ENCODE measurements around the gene DRC7.

The DRC7 gene

DNA sequence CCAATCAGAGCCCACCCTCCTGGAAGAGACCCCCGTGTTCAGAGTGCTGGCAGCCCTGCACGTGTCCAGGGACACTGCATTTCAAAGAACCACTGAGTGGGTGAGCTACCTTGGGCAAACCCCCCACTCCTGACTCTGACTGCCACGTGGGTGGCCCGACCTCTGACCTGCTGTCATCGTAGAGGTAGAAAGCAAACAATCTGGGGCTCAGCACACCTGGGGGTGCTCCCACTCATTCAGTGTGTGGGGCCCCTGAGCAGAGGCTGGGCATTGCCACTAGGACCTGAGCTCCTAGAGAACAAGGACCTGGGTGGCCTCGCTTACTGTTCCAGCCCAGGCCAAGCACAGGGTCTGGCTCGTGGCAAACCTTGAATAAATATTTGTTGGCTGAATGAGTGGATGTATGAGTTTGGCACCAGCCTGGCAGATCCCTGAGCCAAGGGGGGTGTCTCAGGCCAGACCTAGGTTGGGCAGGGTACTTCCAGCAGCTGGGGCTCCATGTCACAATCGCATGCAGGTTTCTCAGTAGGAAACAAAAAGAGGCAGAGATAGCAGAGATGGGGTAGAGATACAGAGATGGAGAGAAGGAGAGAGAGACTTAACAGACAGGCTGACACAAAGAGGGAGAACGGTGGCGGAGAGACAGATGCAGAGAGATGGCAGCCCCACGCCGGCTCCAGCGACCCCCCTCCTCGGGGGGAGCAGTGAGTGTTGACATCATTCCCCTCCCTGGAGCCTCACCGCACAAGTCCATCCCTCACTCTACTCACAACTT is 5.4 kb upstream of the DRC7 start:
- in situ Hi-C loops (cut with HindIII; ENCODE audit: low sequenced_read_pairs), result loop anchor here (5.0 kb wide), 2 partner anchors 42 to 112 kb away; no protein-coding TSS in a partner anchor

DNA sequence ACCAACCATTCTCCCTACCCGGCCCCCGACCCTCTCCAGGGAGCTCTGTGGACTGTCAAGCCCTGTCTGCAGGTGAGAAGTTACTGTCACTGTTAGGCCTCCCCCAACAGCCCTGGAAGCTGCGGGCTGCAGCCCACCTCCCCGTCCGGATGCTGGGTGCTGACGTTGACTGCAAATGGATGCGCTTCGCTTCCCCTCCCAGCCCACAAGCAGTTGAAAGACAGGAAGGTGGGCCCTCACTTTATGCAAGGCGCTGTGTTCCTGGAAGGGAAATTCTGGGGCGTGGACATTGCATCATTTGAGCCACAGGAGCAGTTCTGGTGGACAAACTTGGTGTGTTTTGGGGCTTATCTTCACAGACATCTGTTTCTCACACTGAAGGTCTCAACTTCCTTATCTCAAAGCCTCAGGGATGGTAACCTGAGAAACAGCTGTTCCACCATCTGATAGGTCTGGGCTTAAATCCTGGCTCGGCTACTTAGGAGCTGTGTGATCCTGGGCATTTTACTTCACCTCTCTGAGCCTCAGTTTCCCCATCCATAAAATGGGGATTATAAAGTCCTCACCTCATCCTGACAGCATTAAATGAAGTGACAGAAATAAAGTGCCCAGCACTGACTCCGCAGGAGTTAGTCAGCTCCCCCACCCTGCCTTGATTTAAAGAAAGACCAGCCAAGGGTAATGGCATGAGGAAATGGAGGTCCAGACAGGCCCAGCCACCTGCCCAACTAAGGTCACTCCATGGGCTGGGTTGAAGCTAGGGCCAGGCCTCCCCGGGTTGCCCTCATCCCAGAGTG is 4.6 kb upstream of the DRC7 start:
- in situ Hi-C loops (cut with HindIII; ENCODE audit: low sequenced_read_pairs), result loop anchor here (5.0 kb wide), 2 partner anchors 43 to 113 kb away; no protein-coding TSS in a partner anchor

GRCh38 chr16:57690782-57691471 is 3.7 kb upstream of the DRC7 start:
- in situ Hi-C loops (cut with HindIII; ENCODE audit: low sequenced_read_pairs), result no loop called here

DNA sequence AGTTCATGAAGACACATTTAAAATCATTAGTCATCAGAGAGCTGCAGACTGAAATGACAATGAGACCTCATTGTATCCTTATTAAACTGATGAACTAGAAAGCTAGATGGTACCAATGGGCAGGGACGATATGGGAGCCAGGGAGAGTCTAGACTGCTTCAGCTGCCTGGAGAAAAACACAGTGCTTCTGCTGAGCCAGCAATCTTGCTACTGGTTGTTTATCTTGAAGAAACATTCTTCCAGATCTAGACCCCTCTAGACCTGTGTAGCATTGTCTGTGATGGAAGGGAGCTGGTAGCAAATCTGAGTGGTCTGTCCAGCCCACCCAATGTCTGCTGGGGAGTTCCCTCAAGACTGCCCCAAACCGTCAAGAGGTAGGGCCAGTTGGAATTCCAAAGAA is 2.0 kb upstream of the DRC7 start:
- in situ Hi-C loops (cut with HindIII; ENCODE audit: low sequenced_read_pairs), result no loop called here

- in situ Hi-C loops (cut with HindIII; ENCODE audit: low sequenced_read_pairs), result no loop called here
Measured at GRCh38 chr16:57693550-57693949, 1.1 kb upstream of the DRC7 start.

DNA sequence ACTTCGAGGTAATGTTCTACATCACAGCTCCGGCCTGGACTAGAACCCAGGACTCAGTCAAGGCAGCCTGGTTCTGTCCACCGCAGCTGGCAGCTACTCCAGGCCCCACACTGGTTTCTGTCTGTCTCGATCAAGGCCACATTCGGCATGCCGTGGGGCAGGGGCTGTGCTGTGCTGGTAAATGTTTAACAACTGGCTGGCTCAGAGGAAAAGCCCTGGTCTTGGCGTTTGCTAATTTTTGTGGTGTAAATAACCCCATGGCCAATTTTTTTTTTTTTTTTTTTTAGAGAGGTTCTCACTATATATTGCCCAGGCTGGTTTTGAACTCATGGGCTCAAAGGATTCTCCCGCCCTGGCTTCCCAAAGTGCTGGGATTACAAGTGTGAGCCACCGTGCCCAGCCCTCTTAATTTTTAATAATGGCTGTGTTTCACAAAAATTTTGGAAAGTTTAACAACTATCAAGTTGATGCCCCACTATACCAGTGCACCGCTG is 328 bp upstream of the DRC7 start:
- in situ Hi-C loops (cut with HindIII; ENCODE audit: low sequenced_read_pairs), result no loop called here

- in situ Hi-C loops (cut with HindIII; ENCODE audit: low sequenced_read_pairs), result no loop called here
Measured at GRCh38 chr16:57695680-57696069, 1.1 kb downstream of the DRC7 start.

GRCh38 chr16:57696240-57696639 is 1.6 kb downstream of the DRC7 start:
- in situ Hi-C loops (cut with HindIII; ENCODE audit: low sequenced_read_pairs), result no loop called here

DNA sequence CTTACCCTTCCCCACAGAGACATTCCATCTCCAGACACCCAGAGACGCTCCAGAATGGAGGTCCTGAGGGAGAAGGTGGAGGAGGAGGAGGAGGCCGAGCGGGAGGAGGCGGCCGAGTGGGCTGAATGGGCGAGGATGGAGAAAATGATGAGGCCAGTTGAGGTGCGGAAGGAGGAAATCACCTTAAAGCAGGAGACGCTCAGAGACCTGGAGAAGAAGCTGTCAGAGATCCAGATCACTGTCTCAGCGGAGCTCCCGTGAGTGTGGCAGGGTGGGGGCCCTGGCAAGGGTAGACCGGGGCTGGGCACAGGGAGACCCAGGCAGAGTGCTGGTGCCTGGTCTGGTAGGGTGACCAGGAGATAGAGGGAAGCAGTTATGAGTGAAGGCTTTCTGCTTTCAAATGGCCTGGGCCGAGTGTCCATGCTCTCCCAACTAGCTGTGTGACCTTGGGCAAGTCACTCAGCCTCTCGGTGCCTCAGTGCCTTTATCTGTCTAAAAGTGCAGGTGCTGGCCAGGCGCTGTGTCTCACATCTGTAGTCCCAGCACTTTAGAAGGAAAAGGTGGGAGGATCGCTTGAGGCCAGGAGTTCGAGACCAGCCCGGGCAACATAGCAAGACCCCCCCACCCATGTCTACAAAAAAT is 3.4 kb downstream of the DRC7 start:
- in situ Hi-C loops (cut with HindIII; ENCODE audit: low sequenced_read_pairs), result no loop called here

DNA sequence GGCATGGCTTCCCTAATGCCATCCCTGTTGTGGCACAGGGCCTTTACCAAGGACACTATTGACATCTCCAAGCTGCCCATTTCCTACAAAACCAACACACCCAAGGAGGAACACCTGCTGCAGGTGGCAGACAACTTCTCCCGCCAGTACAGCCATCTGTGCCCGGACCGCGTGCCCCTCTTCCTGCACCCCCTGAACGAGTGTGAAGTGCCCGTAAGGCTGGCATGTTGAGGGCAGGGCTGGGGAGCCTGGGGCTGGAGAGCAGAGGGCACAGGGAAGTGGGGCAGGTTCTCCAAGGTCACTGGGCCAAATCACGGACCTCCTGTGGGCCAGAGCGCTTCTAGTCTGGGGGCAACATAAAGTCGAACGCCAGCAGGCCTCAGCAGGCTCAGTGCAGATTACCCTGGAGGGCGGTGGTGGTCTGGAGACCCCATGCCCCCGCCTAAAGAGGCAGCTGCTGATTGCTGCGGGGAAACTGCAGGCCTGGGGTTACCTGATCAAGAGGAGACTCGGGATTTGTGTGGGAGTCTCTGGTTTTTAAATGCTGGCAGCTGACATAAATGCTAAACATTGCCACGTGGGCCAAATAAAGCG is 4.3 kb downstream of the DRC7 start:
- in situ Hi-C loops (cut with HindIII; ENCODE audit: low sequenced_read_pairs), result no loop called here

- in situ Hi-C loops (cut with HindIII; ENCODE audit: low sequenced_read_pairs), result no loop called here
Measured at GRCh38 chr16:57699481-57699880, 4.9 kb downstream of the DRC7 start.

DNA sequence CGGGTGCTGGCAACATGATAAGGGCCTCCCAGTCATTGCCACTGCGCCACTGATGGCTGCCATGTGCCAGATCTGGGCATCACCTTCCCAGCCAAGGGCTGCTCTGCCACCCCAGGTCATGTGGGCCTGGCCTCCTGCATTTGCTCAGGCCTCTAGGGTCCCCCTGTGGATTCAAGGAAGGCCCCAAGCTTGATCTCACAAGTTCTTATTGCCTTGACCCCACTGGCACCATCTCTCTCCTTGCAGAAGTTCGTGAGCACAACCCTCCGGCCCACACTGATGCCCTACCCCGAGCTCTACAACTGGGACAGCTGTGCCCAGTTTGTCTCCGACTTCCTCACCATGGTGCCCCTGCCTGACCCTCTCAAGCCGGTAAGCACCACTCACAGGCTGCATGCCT is 5.3 kb downstream of the DRC7 start:
- in situ Hi-C loops (cut with HindIII; ENCODE audit: low sequenced_read_pairs), result loop anchor here (5.0 kb wide), 1 partner anchor 57 kb away; no protein-coding TSS in a partner anchor

DNA sequence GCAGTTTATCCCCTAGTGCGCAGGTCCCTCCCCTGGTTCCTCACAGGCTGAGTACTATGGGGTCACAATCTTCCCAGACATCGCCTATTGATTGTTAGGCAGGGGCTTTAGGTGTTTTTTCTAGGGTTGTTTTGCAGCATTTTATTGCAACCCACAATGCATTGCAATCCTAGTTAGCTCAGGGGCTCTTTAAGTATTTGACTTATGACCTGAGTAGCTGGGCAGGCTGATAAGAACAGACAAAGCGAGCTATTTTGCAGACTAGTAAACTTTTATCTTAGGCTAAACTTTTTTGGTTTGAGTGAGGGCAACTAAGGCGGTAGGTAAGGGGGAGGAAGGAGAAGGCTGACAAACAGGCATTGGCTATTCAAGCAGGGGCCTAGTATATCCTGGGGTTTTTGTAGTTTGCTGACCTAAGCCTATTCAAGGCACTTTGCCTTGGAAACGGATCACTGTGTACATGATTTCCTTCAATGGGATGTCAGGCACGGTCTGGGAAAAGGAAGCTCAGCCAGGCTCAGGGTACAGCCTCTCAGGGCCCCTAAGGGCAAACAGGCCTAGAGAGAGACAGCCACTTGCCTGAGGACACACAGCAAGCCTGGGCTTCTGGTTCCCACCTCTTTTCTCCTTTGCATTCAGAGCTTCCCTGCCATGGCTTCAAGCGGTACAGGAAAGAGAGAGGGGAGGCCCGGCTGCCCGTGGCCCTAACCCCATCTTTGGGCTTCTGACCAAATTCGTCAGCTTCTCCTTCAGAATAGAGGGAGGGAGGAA is 6.4 kb downstream of the DRC7 start:
- in situ Hi-C loops (cut with HindIII; ENCODE audit: low sequenced_read_pairs), result loop anchor here (5.0 kb wide), 1 partner anchor 56 kb away; no protein-coding TSS in a partner anchor

DNA sequence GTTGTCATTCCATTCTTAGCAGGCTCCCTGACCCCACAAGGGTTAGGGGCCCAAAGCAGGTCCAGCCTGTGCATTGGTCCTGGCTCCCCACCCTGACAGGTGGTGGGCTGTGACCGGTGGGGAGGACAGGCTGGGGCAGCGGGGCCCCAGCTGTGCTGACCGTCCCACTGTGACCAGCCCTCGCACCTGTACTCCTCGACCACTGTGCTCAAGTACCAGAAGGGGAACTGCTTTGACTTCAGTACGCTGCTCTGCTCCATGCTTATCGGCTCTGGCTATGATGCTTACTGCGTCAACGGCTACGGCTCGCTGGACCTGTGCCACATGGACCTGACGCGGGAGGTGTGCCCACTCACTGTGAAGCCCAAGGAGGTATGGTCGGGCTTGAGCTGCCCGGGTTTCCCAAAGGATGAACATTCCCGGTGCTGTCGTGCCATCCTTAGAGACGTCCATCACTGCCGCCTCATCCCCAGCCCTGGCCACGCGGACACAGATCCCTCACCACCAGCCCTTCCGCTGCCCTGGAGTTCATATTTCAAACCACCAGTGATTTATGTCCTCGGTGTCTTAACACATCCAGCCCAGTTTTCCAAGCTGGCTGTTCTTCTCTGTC is 7.3 kb downstream of the DRC7 start:
- in situ Hi-C loops (cut with HindIII; ENCODE audit: low sequenced_read_pairs), result loop anchor here (5.0 kb wide), 1 partner anchor 55 kb away; no protein-coding TSS in a partner anchor

DNA sequence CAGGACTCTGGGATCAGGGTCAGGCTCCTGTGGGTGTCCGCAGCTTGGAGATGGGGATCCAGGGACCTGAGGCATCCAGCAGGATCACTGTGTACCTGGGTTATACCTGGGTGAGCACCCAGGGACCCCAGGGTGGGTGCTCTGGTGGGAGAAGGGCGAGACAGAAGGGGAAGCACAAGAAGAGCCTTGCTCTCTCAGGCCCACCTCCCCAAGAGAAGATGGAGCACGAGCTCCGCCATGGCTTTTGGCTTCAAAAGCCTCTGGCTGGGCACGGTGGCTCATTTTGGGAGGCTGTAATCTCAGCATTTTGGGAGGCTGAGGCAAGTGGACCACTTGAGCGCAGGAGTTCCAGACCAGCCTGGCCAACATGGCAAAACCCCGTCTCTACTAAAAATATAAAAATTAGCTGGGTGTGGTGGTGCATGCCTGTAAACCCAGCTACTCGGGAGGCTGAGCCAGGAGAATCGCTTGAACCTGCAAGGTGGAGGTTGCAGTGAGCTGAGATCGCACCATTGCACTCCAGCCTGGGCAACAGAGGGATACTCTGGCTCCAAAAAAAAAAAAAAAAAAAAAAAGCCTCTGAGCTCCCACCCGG is 8.9 kb downstream of the DRC7 start:
- in situ Hi-C loops (cut with HindIII; ENCODE audit: low sequenced_read_pairs), result loop anchor here (5.0 kb wide), 1 partner anchor 54 kb away; no protein-coding TSS in a partner anchor

DNA sequence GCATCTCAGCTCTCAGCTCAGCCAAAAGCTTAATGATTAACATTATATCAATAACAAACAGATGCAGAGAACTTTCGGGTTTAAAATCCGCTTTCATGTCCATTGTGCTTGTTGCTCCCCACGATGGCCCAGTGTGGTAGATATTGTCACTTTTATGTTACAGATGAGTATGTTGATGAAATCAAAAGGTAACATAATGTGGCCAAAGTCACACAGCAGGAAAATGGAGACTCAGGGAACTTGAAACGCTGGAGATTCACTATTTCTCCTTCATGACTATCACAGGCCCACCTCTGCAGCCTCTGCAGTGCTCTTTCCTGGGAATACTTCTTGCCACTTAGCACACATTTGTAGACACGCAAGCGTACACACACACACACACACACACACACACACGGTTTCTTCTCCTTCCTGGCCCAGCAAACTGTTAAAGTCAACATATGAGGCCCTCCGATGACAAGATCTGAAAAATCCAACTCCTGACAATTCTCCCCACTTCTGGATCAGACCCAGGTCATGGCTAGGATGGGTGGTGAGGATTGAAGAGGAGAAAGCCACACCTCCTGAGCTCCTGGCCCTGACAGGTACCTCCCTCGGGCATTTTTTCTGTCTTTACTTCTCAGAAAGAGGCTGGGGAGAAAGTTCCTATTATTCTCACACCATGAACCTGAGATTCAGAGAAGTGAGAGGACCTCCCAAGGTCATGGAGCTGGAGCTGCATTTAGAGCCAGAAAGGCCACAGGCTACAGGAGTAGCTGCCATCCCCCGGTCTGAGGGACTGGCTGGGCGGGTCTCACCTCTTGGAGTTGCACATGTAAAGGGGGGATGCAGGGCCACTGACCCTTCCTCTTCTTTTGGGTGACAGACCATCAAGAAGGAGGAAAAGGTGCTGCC is 9.7 kb downstream of the DRC7 start:
- in situ Hi-C loops (cut with HindIII; ENCODE audit: low sequenced_read_pairs), result loop anchor here (5.0 kb wide), 1 partner anchor 53 kb away; no protein-coding TSS in a partner anchor

All from endothelial cell of hepatic sinusoid (primary cell).